ENCODE results near the gene MIOX. TPM values are rescaled to one million over a fixed set of nuclear protein-coding genes. Genes with fewer than 3 reads are reported as not detected.

Gene MIOX
- total and polyA plus RNA-seq, 10 donors = 0.24 to 2.2 (median 0.26) TPM; not detected in 6

DNA sequence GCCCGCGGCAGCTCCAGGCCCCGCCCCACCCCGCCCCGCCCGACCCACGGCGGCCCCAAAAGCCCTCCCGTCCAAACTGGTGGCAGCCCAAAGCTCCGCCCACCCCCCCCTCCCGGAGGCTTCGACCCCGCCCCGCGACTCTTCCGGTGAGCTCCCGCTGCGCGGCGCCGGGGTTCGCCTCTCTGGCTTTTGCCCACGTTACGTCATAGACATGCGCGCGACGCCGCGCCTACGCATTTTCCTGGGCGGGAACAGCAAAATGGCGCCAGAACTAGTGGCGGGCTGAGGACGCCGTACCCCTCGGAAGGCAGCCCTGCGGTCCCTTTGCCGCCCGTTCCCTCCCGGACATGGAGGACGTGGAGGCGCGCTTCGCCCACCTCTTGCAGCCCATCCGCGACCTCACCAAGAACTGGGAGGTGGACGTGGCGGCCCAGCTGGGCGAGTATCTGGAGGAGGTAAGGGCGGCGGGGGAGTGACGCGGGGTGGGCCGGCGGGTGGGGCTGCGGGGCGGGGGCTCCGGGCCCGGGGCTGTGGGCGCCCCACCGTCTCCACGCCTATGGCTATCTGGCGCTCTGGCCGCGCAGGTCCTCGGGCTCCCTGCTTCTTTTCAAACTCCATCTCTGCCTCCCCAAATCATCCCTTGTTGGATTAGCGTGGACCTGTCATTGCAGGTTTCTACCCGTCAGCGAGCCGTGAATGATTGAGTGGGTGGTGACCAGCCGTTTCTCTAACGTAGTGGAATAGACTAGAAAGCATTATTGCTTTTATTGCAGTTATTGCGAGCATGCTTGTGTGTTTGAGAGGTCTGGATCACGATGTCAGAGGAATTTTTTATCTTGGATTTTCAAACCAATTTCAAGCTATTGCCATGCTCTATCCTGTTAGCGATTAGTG, 21.6 kb downstream of the MIOX start, which contains the start of gene NCAPH2:
TSS of gene NCAPH2 (plus strand) at position 234 of the 894 bp plus-strand sequence. CDS start at position 348, 114 bp downstream.
- TF ChIP-seq POLR2A (IDR thresholded peaks at IDR 0.05) (peak; percentile 24 to 64 (median 56)), CTCF (IDR thresholded peaks at IDR 0.05 in 8 of 11, conservative IDR thresholded peaks at IDR 0.05 in 3 of 11) (peak in 3 of 11 experiments; percentile 3 to 22 (median 8)), POLR2AphosphoS5 (IDR thresholded peaks at IDR 0.05) (peak; percentile 95 to 98 (median 96))
- Histone ChIP-seq H3K36me3 (peaks cover 0 to 56% (median 26%) of the 10 kb centered on the region in 6 donors), H3K9me3 (no peaks in the 10 kb centered on the region), H3K27ac (peak within 1 kb of the TSS; percentile 82 to 97 (median 93)), H3K27me3 (replicated peaks in 1 of 7) (no peaks in the 10 kb centered on the region), H3K4me1 (peaks cover 18 to 60% (median 33%) of the 10 kb centered on the region in 6 donors), H3K4me3 (peak within 1 kb of the TSS; percentile 63 to 96 (median 84))
- intact Hi-C loops (cut with DNase I; ENCODE audit: low total_unique reads) = no loop called here
- WGBS, 5 donors = 0 to 2% (median 1%) methylated on average over 21 to 76 of the region's 76 CpGs
- DNase-seq = peak; percentile 99

- H3K36me3 ChIP-seq = peaks cover 0 to 52% (median 20%) of the 10 kb centered on the region in 6 donors
- peak overlapping the region; percentile 82 to 97 (median 93) for H3K27ac ChIP-seq
- no peaks in the 10 kb centered on the region for H3K27me3 ChIP-seq (replicated peaks in 1 of 7)
- TF ChIP-seq POLR2AphosphoS5 (IDR thresholded peaks at IDR 0.05) = no peak
- TF ChIP-seq POLR2A (IDR thresholded peaks at IDR 0.05) = no peak
- no peak for TF ChIP-seq CTCF (IDR thresholded peaks at IDR 0.05 in 8 of 11, conservative IDR thresholded peaks at IDR 0.05 in 3 of 11)
- WGBS, 5 donors = 16 to 32% (median 24%) methylated on average over 3 of the region's 3 CpGs
- peaks cover 18 to 60% (median 33%) of the 10 kb centered on the region in 6 donors for H3K4me1 ChIP-seq
- intact Hi-C loops (cut with DNase I; ENCODE audit: low total_unique reads) = no loop called here
- peak overlapping the region; percentile 59 to 96 (median 74) for H3K4me3 ChIP-seq
- no peaks in the 10 kb centered on the region for H3K9me3 ChIP-seq
- no peak for DNase-seq
Measured at GRCh38 chr22:50508897-50509296, 22.2 kb downstream of the MIOX start.

- intact Hi-C loops (cut with DNase I; ENCODE audit: low total_unique reads) = no loop called here
- 91 to 97% (median 94%) methylated on average over 9 to 15 of the region's 15 CpGs for WGBS, 5 donors
- DNase-seq = no peak
Measured at GRCh38 chr22:50513175-50513574, 26.5 kb downstream of the MIOX start.

More at GRCh38 chr22:50513175-50513574, 26.5 kb downstream of the MIOX start:
- peaks cover 0 to 63% (median 19%) of the 10 kb centered on the region in 6 donors for H3K36me3 ChIP-seq
- H3K9me3 ChIP-seq = no peaks in the 10 kb centered on the region
- H3K4me1 ChIP-seq = peaks cover 9 to 37% (median 16%) of the 10 kb centered on the region in 6 donors
- TF ChIP-seq POLR2AphosphoS5 (IDR thresholded peaks at IDR 0.05) (no peak), CTCF (IDR thresholded peaks at IDR 0.05 in 8 of 11, conservative IDR thresholded peaks at IDR 0.05 in 3 of 11) (no peak), POLR2A (IDR thresholded peaks at IDR 0.05) (no peak)
- H3K27ac ChIP-seq = no peak overlapping the region
- no peak overlapping the region for H3K4me3 ChIP-seq
- no peaks in the 10 kb centered on the region for H3K27me3 ChIP-seq (replicated peaks in 1 of 7)
